Measurements from ENCODE around the gene ZNF853. TPM values are rescaled to one million over a fixed set of nuclear protein-coding genes. Genes with fewer than 3 reads are reported as not detected.

Gene ZNF853
- total RNA-seq, 1 experiment from 2014 or later: 1.4 TPM

DNA sequence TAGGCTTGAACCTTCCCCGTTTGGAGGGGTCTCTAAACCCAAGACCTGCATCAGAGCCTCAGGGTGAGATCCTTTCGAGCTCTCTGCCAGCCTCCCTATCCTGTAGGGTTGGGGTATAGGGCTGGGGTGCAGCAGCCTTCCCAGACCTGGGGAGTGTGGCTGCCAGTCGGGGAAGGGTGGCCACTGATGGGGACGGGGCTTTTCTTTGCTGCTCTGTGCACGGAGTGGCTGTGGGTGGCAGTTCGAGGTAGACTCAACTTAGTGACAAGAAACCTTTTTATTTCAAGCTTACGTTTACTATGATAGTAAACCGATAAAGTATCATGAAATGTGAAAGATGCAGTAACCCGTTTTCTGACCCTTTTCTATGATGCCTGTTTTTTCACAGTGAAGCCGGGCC lies 34.7 kb downstream of the ZNF853 start:
- intact Hi-C loops (cut with micrococcal nuclease; ENCODE audit: unreplicated experiment): no loop called here
- BruUV-seq (replicated peaks): no TSS peak

GRCh38 chr7:6650521-6651011 lies 35.2 kb downstream of the ZNF853 start:
- no peak for ATAC-seq
- no peaks in the 10 kb centered on the region; the same call in 1 of the 2 replicates for H3K36me3 ChIP-seq (ENCODE audit: control insufficient read depth, insufficient read depth, low read length)
- H3K4me3 ChIP-seq (ENCODE audit: low read depth in 2 of 2, low read length in 2 of 2): no peak overlapping the region
- no peak overlapping the region for H3K27ac ChIP-seq (ENCODE audit: low read length)
- H3K4me1 ChIP-seq (ENCODE audit: control insufficient read depth, insufficient read depth, low read length): no peaks in the 10 kb centered on the region
- POLR2A ChIA-PET: no interaction called here
- in situ Hi-C loops (cut with HindIII; ENCODE audit: low pct_unique_long_range_greater_than_20kb, low sequenced_read_pairs): no loop called here
- H3K27me3 ChIP-seq (ENCODE audit: control insufficient read depth, insufficient read depth, low read length): no peaks in the 10 kb centered on the region
- DNase-seq (ENCODE audit: low read depth, low spot score): no peak
- BruUV-seq (replicated peaks): no TSS peak
- H3K9me3 ChIP-seq (ENCODE audit: control insufficient read depth, insufficient read depth, low read depth, low read length): no peaks in the 10 kb centered on the region; the same call in 1 of the 2 replicates
- intact Hi-C loops (cut with micrococcal nuclease; ENCODE audit: unreplicated experiment): no loop called here
- TF ChIP-seq, protein P1, sequence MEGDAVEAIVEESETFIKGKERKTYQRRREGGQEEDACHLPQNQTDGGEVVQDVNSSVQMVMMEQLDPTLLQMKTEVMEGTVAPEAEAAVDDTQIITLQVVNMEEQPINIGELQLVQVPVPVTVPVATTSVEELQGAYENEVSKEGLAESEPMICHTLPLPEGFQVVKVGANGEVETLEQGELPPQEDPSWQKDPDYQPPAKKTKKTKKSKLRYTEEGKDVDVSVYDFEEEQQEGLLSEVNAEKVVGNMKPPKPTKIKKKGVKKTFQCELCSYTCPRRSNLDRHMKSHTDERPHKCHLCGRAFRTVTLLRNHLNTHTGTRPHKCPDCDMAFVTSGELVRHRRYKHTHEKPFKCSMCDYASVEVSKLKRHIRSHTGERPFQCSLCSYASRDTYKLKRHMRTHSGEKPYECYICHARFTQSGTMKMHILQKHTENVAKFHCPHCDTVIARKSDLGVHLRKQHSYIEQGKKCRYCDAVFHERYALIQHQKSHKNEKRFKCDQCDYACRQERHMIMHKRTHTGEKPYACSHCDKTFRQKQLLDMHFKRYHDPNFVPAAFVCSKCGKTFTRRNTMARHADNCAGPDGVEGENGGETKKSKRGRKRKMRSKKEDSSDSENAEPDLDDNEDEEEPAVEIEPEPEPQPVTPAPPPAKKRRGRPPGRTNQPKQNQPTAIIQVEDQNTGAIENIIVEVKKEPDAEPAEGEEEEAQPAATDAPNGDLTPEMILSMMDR (IDR thresholded peaks at IDR 0.05): no peak
- TF ChIP-seq, protein P2, sequence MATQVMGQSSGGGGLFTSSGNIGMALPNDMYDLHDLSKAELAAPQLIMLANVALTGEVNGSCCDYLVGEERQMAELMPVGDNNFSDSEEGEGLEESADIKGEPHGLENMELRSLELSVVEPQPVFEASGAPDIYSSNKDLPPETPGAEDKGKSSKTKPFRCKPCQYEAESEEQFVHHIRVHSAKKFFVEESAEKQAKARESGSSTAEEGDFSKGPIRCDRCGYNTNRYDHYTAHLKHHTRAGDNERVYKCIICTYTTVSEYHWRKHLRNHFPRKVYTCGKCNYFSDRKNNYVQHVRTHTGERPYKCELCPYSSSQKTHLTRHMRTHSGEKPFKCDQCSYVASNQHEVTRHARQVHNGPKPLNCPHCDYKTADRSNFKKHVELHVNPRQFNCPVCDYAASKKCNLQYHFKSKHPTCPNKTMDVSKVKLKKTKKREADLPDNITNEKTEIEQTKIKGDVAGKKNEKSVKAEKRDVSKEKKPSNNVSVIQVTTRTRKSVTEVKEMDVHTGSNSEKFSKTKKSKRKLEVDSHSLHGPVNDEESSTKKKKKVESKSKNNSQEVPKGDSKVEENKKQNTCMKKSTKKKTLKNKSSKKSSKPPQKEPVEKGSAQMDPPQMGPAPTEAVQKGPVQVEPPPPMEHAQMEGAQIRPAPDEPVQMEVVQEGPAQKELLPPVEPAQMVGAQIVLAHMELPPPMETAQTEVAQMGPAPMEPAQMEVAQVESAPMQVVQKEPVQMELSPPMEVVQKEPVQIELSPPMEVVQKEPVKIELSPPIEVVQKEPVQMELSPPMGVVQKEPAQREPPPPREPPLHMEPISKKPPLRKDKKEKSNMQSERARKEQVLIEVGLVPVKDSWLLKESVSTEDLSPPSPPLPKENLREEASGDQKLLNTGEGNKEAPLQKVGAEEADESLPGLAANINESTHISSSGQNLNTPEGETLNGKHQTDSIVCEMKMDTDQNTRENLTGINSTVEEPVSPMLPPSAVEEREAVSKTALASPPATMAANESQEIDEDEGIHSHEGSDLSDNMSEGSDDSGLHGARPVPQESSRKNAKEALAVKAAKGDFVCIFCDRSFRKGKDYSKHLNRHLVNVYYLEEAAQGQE (IDR thresholded peaks at IDR 0.05; ENCODE audit: insufficient read depth in 1 of 2, low read depth in 2 of 2, low read length in 1 of 2): no peak
- no peak for TF ChIP-seq SIN3A (IDR thresholded peaks at IDR 0.05; ENCODE audit: borderline replicate concordance, insufficient read depth, low read depth, low read length)
- no peak for TF ChIP-seq TCF7L2 (IDR thresholded peaks at IDR 0.05; ENCODE audit: low read depth, low read length)
- TF ChIP-seq POLR2AphosphoS5 (IDR thresholded peaks at IDR 0.05; ENCODE audit: low read depth, low read length): no peak
- CTCF ChIA-PET: no interaction called here

More for the DNA sequence above, 34.7 kb downstream of the ZNF853 start:
- DNase-seq (ENCODE audit: low read depth, low spot score) (no peak), ATAC-seq (no peak)
- in situ Hi-C loops (cut with HindIII; ENCODE audit: low pct_unique_long_range_greater_than_20kb, low sequenced_read_pairs): no loop called here
- no peaks in the 10 kb centered on the region; the same call in 1 of the 2 replicates for H3K9me3 ChIP-seq (ENCODE audit: control insufficient read depth, insufficient read depth, low read depth, low read length)
- H3K36me3 ChIP-seq (ENCODE audit: control insufficient read depth, insufficient read depth, low read length): no peaks in the 10 kb centered on the region; the same call in 1 of the 2 replicates
- TF ChIP-seq, protein P2 (IDR thresholded peaks at IDR 0.05; ENCODE audit: insufficient read depth in 1 of 2, low read depth in 2 of 2, low read length in 1 of 2): no peak
- no peak for TF ChIP-seq TCF7L2 (IDR thresholded peaks at IDR 0.05; ENCODE audit: low read depth, low read length)
- no peak for TF ChIP-seq POLR2AphosphoS5 (IDR thresholded peaks at IDR 0.05; ENCODE audit: low read depth, low read length)
- TF ChIP-seq, protein P1 (IDR thresholded peaks at IDR 0.05): no peak
- no peak for TF ChIP-seq SIN3A (IDR thresholded peaks at IDR 0.05; ENCODE audit: borderline replicate concordance, insufficient read depth, low read depth, low read length)
- H3K4me3 ChIP-seq (ENCODE audit: low read depth in 2 of 2, low read length in 2 of 2): no peak overlapping the region
- H3K27ac ChIP-seq (ENCODE audit: low read length): no peak overlapping the region
- ChIA-PET CTCF (no interaction called here), POLR2A (no interaction called here)
- H3K27me3 ChIP-seq (ENCODE audit: control insufficient read depth, insufficient read depth, low read length): no peaks in the 10 kb centered on the region
- H3K4me1 ChIP-seq (ENCODE audit: control insufficient read depth, insufficient read depth, low read length): no peaks in the 10 kb centered on the region
